GDM1 (cell line): ENCODE results near the gene B4GALNT2.
"Not testable (repeated sequence)": the region's sequence is repeated elsewhere in the genome, so short reads cannot be mapped to it uniquely, and the experiment has no call there.

Experiments used
- DNase-seq: peaks from one replicate; lab custom pipeline; 2025; lab: John Stamatoyannopoulos, UW

B4GALNT2 gene

DNA sequence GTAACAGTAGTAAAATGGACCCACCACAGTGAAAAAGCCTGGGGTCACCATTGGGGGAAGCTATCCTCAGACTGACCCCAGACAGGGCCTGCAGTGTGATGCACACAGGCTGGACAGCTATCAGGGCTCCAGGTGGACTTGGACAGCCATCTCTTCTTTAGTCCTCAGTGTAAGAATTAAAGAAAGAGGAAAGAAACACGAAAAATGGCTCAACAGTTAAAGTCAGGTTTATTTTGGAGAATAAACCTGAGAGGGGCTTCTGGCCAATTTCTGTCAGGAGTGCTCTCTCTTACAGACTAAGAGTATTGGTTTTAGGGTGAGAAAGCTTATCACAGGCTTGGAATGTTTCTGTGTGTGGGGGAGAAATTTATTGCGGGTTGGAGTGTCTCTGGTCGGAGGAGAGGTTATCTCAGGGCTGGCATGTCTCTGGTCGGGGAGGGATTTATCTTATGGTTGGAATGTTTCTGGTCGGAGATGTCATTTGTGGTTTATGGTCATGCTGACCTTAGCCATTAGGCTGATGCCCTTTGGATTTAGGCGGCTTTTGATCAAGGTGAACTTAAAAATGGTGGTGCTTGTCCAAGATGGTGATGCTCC, 10.8 kb upstream of the B4GALNT2 start:
- DNase-seq, result no peak

DNA sequence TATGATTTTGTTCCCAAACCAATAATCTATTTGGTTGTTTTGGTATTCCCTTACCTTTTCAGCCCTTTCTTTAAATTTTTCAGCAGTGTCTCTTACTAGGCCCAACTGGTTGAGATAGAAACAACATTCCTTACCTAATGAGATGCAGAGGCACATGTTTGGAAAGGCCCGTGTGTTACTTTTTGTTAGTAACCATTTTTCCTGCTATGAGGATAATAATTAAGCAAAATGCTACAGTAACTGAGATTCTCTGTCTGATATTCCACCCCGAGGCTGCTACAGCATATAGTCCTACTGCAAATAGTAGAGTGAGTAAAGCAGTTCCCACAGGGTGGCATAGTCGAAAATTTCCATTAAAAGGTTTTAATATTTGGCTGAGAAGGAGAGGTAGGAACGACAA, 10.0 kb upstream of the B4GALNT2 start:
- no peak for DNase-seq

DNA sequence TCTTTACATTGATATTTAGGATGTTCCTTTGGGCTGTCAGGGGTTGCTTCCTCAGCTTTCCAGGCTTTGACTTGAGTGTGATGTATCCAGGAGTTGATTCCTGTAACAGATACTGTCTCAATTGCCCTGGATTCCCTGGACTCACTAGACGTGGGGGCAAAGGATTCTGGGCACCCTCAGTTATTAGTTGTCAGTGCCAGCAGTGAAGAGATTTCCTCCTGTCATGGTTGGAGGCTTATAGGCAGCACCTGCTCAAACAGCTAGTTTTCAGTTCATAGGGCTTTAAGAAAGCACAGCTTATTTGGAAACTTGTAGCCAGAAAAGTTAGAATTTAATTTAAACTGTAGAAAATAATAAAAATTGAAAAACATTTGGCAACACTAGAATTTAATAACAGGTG, 9.5 kb upstream of the B4GALNT2 start:
- no peak for DNase-seq

DNA sequence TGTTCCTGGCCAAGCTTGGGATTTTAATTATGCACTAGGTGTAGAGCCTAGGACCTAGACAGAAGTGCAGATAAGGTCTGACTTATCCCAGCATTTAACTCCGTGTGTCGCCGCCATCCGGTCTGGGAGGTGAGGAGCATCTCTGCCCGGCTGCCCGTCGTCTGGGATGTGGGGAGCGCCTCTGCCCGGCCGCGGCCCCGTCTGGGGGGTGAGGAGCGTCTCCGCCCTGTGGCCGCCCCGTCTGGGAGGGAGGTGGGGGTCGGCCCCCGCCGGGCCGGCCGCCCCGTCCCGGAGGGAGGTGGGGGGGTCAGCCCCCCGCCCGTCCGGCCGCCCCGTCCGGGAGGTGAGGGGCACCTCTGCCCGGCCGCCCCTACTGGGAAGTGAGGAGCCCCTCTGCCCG, 7.1 kb upstream of the B4GALNT2 start:
- DNase-seq, result no peak

DNA sequence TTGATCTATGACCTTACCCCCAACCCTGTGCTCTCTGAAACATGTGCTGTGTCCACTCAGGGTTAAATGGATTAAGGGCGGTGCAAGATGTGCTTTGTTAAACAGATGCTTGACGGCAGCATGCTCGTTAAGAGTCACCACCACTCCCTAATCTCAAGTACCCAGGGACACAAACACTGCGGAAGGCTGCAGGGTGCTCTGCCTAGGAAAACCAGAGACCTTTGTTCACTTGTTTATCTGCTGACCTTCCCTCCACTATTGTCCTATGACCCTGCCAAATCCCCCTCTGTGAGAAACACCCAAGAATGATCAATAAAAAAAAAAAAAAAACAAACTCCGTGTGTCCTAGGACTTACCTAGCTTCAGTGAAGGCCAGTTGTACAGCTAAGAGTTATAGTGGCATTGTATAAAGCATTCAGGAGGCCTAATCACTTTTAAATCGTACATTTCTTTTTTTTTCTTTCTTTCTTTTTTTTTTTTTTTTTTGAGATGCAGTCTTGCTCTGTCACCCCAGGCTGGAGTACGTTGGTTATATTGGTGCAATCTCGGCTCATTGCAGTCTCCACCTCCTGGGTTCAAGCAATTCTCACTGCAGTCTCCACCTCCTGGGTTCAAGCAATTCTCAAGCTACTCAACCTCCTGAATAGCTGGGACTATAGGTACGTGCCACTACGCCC, 6.2 kb upstream of the B4GALNT2 start:
- DNase-seq, result not testable (repeated sequence)

DNA sequence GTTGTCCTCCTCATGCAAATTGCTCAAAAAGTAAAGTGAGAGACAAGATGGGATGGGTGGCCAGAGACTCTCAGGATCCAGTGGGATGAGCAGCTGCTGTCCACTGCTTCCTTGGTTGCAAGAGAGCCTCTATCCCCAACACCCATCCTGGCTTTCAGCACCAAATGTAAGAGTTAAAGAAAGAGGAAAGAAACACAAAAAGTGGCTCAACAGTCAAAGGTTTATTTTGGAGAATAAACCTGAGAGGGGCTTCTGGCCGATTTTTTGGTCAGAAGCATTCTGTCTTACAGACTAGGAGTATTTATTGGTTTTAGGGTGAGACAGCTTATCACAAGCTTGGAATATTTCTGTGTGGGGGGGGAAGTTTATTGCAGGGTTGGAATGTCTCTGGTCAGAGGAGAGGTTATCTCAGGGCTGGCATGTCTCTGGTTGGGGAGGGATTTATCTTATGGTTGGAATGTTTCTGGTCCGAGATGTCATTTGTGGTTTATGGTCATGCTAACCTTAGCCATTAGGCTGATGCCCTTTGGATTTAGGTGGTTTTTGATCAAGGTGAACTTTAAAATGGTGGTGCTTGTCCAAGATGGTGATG, 3.1 kb upstream of the B4GALNT2 start:
- DNase-seq, result not testable (repeated sequence)

DNA sequence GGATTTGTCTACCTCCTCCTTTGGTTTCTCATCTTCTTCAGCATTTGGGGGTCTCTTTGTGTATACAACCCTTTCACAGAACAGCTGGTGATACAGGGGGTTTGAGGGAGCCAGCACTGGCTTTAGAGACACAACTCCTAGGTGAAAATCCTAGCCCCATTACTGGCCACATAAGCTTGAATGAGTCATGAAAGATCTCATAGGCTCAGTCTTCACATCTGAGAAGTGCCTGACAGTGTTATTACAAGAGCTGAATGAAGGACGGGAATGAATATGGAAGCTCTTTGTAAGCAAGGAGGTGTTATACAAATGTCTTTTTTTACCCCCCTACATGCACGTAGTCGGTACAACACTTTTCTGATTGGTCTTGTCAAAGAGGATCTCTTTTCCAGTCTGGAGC, 1.7 kb upstream of the B4GALNT2 start:
- DNase-seq, result no peak

DNA sequence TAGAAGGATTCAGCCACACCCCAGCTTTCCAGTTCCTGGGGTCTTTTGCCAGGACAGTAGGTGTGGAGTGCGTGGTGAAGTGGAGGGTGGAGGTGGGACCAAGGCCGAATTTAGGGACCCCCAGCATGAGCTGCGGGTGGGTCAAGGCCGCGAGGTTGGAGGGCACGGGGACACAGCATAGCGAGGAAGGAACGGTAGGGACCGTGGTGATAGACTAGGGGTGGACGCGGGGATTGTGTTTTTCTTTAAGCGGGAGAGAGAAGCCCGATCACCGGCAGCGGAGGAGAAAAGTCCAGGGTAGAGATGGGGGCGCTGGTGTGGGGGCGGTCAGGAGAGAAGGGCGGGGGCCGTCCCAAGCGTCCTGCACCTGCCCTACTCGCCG, 261 bp upstream of the B4GALNT2 start:
- DNase-seq, result no peak

DNA sequence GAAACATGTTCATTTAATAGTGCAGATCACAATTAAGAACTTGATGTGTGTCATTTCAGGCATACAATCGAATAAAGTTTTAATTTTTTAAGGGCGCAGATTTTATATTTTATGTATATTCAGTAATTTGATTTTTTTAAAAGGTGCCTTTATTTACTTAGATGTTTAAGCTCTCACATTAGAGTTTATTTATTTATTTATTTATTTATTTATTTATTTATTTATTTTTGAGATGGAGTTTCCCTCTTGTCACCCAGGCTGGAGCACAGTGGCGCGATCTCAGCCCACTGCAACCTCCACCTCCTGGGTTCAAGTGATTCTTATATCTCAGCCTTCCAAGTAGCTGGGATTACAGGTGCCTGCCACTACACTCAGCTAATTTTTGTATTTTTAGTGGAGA, 3.8 kb downstream of the B4GALNT2 start:
- DNase-seq, result no peak

DNA sequence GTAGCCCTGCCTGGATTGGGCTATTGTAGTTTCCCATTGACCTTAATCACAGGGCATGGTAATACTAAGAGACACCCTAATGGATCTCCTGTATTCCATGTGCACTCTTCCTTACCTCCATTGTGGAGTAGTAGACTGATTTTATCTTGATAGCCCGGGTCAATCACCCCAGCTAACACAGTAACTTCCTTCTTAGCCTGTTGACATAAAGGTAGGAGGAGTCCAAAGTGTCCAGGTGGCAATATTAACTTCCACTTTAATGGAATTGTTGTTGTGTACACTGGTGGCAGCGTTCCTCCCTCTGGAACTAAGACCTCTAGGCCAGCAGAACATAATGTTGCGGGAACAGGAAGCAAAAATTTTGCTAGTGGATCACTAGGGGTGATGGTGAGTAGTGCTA, 13.1 kb downstream of the B4GALNT2 start:
- not testable (repeated sequence) for DNase-seq

DNA sequence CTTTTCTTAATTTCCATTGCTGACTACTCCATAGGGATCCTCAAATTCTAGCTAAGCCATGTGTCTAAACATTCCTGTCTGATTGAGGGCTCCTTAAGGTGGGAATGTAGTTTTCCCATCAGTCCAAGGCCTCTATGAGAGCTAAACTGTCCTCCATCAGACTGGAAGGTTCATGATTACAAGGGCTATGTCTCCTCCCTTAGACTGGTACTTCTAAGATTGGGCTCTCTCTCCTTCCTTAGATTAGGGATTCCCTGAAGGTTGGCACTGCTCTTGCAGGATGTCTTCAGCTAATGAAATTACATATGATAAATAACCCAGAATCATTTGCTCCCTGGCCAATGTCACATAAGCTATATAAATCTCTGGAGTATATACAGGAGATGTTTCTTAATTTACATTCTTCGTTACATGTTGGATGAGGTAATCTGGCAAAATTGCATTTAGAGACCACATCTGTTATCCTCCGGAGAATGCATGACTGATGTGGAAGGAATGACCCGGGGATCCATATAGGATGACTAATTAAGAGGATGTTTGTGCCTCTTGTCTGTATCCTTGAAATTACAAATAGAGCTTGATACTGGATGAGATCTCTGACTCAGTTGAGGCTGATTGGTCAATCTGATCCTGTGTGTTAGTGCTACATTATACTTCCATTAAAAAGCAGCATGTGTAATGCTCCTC, 14.2 kb downstream of the B4GALNT2 start:
- DNase-seq, result no peak

DNA sequence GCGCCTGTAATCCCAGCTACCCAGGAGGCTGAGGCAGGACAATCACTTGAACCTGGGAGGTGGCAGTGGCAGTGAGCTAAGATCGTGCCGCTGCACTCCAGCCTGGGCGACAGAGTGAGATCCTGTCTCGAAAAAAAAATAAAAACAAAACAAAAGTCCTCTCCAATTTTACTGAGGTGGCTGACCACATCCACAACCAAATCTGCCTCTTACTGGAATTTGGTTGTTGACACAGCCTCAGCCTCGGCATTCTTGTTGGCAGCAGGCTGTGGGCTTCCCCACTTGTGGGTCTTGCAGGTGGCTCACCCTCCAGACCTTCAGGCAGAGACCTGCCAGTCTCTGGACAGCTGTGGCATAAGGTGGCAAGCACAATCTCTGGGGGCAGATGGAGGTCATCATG, 15.6 kb downstream of the B4GALNT2 start:
- DNase-seq, result no peak

DNA sequence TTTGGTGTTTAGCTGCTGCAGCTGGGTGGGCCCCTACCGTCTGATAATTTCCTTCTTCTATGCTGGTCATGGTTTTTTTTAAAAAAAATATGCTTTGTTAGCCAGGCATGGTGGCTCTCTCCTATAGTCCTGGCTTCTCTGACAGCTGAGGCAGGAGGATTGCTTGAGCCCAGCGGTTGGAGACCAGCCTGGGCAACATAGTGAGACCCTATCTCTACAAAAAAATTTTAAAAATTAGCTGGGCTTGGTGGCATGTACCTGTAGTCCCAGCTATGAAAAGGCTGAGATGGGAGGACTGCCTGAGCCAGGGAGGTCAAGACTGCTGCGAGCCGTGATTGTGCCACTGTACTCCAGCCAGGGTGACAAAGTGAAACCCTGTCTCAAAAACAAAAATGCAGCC, 19.4 kb downstream of the B4GALNT2 start:
- no peak for DNase-seq

DNA sequence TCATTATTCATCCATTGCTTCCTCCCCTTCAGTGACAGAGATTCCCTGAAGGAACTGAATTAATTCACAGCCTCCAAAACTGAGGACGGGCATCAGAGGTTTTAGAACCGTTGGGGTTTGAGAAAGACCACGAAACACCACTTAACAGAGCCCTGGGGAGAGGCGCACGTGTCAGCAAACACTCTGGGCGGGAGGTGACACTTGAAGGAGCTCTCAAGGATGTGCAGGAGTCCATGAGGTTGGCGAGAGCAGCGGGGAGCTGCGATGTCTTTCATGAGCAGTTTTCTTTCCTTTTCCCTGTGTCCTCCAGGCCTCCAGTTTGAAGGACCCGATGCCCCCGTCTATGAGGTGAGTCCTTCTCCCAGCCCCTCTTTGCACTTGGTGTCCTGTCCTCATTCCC, 23.7 kb downstream of the B4GALNT2 start:
- DNase-seq, result no peak

DNA sequence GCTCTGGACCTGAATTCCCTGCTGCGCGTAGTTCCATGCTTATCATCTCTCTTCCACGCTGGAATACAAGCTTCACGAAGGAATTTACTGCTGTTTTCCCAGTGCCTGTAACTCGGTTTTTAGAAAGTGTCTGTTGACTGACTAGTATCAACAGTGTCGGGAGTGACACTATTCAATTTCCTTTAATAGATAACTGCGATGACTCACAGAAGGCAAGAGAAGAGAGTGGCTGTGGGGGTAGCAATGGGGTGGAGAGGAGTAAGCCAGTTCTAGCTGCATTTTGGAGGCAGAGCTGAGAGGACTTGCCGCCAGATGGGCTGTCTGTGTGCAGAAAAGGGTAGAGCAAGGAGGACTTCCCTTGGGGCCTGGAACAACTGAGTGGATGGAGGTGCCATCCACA, 25.2 kb downstream of the B4GALNT2 start:
- no peak for DNase-seq

DNA sequence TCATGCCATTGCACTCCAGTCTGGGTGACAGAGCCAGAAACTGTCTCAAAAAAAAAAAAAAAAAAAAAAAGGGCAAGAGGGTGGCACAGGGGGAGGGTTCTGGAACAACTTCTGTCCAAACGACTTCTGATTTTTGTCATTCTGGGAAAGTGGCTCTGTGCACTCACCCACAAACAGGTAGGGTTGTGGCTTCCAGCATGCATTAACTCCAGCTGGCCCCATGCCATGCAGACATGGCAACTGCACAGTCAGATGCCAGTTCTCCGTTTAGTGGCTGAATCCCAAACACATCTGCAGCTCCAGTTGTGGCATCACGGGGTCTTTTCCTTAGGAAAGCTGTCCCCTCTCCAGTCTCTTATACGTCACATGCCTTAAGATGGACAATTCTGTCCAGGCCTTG, 30.3 kb downstream of the B4GALNT2 start:
- no peak for DNase-seq

DNA sequence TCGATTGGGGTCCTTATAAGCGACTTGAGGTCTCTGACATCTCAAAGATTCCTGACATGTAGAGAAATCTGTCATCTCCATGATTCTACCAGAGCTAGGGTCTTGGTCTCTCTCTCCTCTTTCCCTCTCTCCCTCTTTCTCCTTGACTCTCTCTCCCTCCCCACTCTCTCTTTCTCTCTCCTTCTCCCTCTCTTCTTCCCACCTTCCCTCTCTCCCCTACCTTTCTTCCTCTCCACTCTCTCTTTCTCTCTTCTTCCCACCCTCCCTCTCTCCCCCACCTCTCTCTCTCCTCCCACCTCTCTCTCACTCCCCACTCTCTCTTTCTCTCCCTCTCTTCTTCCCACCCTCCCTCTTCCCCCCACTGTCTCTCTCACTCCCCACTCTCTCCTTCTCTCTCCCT, 32.6 kb downstream of the B4GALNT2 start:
- DNase-seq, result no peak

DNA sequence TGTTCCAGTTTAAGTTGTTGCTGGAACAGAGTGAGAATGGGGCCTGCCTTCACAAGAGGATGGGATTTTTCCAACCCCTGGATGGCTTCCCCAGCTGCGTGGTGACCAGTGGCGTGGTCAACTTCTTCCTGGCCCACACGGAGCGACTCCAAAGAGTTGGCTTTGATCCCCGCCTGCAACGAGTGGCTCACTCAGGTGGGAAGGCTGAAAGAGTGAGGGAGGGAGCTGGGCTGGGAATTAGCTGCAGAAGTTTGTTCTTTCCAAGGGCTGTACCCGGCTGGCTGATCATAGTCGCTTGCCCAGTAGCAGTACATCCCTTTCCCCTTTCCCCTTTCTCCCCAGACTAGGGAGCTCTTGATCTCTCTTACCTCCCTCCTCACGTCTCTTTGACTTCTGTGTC, 36.1 kb downstream of the B4GALNT2 start:
- DNase-seq, result no peak

DNA sequence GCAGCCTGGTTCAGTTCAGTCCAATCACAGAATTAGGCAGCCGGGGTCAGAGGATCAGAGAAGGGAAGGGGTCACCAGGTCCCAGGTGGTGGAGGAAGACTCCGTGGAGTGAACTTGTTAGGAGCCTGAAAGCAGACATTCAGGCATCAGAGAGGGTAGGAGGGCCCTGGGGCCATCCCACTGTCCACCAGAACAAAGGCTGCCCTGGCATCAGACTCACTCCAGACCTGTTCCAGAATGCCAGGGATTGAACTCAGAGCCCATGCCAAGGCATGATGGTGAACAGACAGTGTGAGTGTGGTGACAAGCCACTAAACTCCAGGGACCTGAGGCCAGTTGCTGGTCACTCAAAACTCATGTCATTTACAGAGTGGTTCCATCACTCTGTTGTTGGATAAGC, 37.6 kb downstream of the B4GALNT2 start:
- DNase-seq, result no peak

DNA sequence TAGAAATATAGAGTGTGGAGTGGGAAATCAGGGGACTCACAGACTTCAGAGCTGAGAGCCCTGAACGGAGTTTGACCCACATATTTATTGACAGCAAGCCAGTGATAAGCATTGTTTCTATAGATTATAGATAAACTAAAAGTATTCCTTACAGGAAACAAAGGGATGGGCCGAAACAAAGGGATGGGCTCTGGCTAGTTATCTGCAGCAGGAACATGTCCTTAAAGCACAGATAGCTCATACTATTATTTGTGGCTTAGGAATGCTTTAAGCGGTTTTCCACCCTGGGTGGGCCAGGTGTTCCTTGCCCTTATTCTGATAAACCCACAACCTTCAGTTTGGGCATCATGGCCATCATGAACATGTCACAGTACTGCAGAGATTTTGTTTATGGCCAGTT, 38.1 kb downstream of the B4GALNT2 start:
- DNase-seq, result not testable (repeated sequence)

DNA sequence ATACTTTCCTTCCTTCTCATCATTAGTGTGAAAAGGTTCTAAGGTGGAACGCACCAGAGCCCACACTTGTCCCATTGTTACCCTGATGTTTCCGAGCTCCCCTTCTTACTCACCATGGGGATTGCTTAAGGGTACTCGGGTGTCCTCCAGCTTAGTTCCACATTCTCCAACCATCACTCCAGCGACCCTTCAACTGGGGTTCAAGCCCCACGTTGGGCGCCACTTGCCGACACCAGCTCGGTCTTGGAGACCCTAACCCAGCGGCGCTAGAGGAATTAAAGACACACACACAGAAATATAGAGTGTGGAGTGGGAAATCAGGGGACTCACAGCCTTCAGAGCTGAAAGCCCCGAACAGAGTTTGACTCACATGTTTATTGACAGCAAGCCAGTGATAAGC, 43.4 kb downstream of the B4GALNT2 start:
- DNase-seq, result not testable (repeated sequence)

DNA sequence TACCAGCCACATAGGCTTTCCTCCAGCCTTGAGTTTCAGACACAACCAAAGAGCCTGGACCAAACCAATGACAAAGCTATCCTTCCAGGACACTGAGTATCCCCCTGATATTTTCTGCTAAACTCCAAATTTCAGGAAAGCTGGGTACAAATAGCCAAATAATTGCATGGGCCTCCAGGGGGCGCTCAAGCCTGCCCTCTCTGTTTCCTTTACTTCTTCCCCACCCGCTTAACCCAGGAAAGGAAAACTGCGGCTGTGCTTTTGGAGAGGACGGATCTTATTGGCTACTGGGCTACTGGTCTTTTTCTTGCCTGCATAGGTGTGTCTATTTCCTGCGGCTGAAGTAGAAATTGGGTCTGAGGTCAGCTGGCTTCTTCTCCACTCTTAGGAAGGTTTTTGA, 47.7 kb downstream of the B4GALNT2 start:
- peak; percentile 13 for DNase-seq

DNA sequence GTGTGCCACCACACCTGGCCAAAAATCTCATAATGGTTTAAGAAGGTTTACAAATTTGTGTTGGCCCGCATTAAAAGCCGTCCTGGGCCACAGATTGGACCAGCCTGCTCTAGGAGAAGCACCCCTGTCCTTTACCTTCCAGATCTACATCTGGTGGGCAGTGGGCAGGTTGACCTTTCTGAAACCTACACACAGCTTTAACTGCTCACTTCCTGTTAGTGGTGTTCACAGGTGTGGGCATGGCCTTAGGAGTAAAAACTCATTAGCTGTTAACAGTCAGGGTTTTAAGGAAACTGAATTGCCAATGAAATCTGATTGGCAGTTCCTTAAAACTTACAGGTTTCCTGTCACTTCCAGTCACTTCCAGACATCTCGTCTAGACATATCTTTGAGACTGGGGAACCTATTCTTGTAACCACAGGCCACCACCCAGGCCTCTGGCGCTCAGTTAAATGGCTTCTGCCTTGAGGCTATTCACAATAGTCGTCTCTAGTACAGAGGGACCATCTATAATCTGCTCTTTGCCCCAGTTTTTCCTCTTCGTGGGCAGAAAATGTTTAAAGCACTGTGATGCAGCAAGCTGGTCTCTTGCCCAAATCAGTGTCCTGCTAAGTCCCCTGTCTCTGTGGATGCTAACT, 48.5 kb downstream of the B4GALNT2 start:
- DNase-seq, result peak; percentile 11
